ENCODE measurements around the gene ZNF91. TPM values are rescaled to one million over a fixed set of nuclear protein-coding genes. Genes with fewer than 3 reads are reported as not detected.

ZNF91 gene
- total and polyA plus RNA-seq, 11 donors = 9.5 to 302 (median 147) TPM

- TF ChIP-seq POLR2A (IDR thresholded peaks at IDR 0.05) (no peak), CTCF (IDR thresholded peaks at IDR 0.05) (no peak)
- no peak overlapping the region for H3K27ac ChIP-seq
- 88 to 100% (median 90%) methylated on average over 1 of the region's 1 CpG for WGBS, 4 donors
- ATAC-seq (no peak), DNase-seq (no peak)
- H3K27me3 ChIP-seq = no peaks in the 10 kb centered on the region
- peaks cover 0 to 4% (median 0%) of the 10 kb centered on the region in 12 donors for H3K9me3 ChIP-seq
- H3K4me1 ChIP-seq = no peaks in the 10 kb centered on the region
- H3K36me3 ChIP-seq = no peaks in the 10 kb centered on the region
- no peak overlapping the region for H3K4me3 ChIP-seq
- intact Hi-C loops (cut with DNase I) = no loop called here
Measured at GRCh38 chr19:23318143-23318542, 77.1 kb downstream of the ZNF91 start.

GRCh38 chr19:23315286-23315685 is 80.0 kb downstream of the ZNF91 start:
- TF ChIP-seq CTCF (IDR thresholded peaks at IDR 0.05) = no peak
- no peak for TF ChIP-seq POLR2A (IDR thresholded peaks at IDR 0.05)
- Histone ChIP-seq H3K4me1 (no peaks in the 10 kb centered on the region), H3K27ac (no peak overlapping the region), H3K36me3 (no peaks in the 10 kb centered on the region), H3K4me3 (no peak overlapping the region), H3K27me3 (no peaks in the 10 kb centered on the region), H3K9me3 (peaks cover 0 to 9% (median 0%) of the 10 kb centered on the region in 12 donors)
- intact Hi-C loops (cut with DNase I) = no loop called here
- DNase-seq (no peak), ATAC-seq (no peak)
- 79 to 87% (median 83%) methylated on average over 2 of the region's 2 CpGs for WGBS, 4 donors

GRCh38 chr19:23314505-23315251 is 80.6 kb downstream of the ZNF91 start:
- intact Hi-C loops (cut with DNase I) = no loop called here
- Histone ChIP-seq H3K36me3 (no peaks in the 10 kb centered on the region), H3K27ac (no peak overlapping the region), H3K4me3 (no peak overlapping the region), H3K9me3 (peaks cover 0 to 10% (median 0%) of the 10 kb centered on the region in 12 donors), H3K27me3 (no peaks in the 10 kb centered on the region), H3K4me1 (no peaks in the 10 kb centered on the region)
- ATAC-seq (no peak), DNase-seq (no peak)
- TF ChIP-seq POLR2A (IDR thresholded peaks at IDR 0.05) (no peak), CTCF (IDR thresholded peaks at IDR 0.05) (no peak)
- 88 to 93% (median 88%) methylated on average over 4 of the region's 4 CpGs for WGBS, 4 donors

- Histone ChIP-seq H3K4me1 (no peaks in the 10 kb centered on the region), H3K27ac (no peak overlapping the region), H3K36me3 (peaks cover 0 to 6% (median 0%) of the 10 kb centered on the region in 9 donors), H3K9me3 (peaks cover 0 to 10% (median 0%) of the 10 kb centered on the region in 12 donors), H3K4me3 (no peak overlapping the region), H3K27me3 (no peaks in the 10 kb centered on the region)
- TF ChIP-seq POLR2A (IDR thresholded peaks at IDR 0.05) = no peak
- no peak for TF ChIP-seq CTCF (IDR thresholded peaks at IDR 0.05)
- ATAC-seq (no peak), DNase-seq (no peak)
- intact Hi-C loops (cut with DNase I) = no loop called here
- 82 to 91% (median 88%) methylated on average over 2 of the region's 2 CpGs for WGBS, 4 donors
Measured at GRCh38 chr19:23313196-23313595, 82.1 kb downstream of the ZNF91 start.
